ENCODE data around the gene PON2. TPM values are rescaled to one million over a fixed set of nuclear protein-coding genes. Genes with fewer than 3 reads are reported as not detected.
A peak's percentile ranks its signal among the peaks of the same experiment; 100 is the strongest.

Gene PON2
- total and polyA plus RNA-seq, 11 donors = 16.6 to 50.6 (median 30.5) TPM

GRCh38 chr7:95479992-95480624 lies 45.3 kb upstream of the PON2 start:
- TF ChIP-seq POLR2A (IDR thresholded peaks at IDR 0.05) (no peak), CTCF (IDR thresholded peaks at IDR 0.05) (no peak)
- no peaks in the 10 kb centered on the region for H3K27me3 ChIP-seq
- no peaks in the 10 kb centered on the region for H3K9me3 ChIP-seq
- H3K27ac ChIP-seq = no peak overlapping the region
- no peak for DNase-seq
- intact Hi-C loops (cut with DNase I) = loop anchor here in 9 of 10 donors (5.0 to 10.0 kb wide), 11 partner anchors 83 to 1188 kb away; partner anchors contain the start of gene PON3 (in 1 of the 9)
- peaks cover 0 to 9% (median 0%) of the 10 kb centered on the region in 12 donors for H3K4me1 ChIP-seq
- ATAC-seq = no peak
- H3K4me3 ChIP-seq = no peak overlapping the region
- no peaks in the 10 kb centered on the region for H3K36me3 ChIP-seq

GRCh38 chr7:95478272-95479037 lies 43.6 kb upstream of the PON2 start:
- ATAC-seq (peak in 2 of 4 donors; percentile 56 to 67), DNase-seq (no peak)
- no peaks in the 10 kb centered on the region for H3K9me3 ChIP-seq
- TF ChIP-seq POLR2A (IDR thresholded peaks at IDR 0.05) (no peak), CTCF (IDR thresholded peaks at IDR 0.05) (peak in 9 of 12 donors; percentile 9 to 52 (median 21))
- no peaks in the 10 kb centered on the region for H3K27me3 ChIP-seq
- peak overlapping the region in 7 of 12 donors; percentile 4 to 47 (median 29) for H3K4me3 ChIP-seq
- WGBS, 4 donors = 50 to 59% (median 55%) methylated on average over 18 of the region's 18 CpGs
- no peak overlapping the region for H3K27ac ChIP-seq
- no peaks in the 10 kb centered on the region for H3K36me3 ChIP-seq
- peaks cover 0 to 9% (median 0%) of the 10 kb centered on the region in 12 donors for H3K4me1 ChIP-seq
- intact Hi-C loops (cut with DNase I) = loop anchor here in 9 of 10 donors (5.0 to 10.0 kb wide), 11 partner anchors 81 to 1186 kb away; partner anchors contain the start of gene PON3 (in 1 of the 9)

DNA sequence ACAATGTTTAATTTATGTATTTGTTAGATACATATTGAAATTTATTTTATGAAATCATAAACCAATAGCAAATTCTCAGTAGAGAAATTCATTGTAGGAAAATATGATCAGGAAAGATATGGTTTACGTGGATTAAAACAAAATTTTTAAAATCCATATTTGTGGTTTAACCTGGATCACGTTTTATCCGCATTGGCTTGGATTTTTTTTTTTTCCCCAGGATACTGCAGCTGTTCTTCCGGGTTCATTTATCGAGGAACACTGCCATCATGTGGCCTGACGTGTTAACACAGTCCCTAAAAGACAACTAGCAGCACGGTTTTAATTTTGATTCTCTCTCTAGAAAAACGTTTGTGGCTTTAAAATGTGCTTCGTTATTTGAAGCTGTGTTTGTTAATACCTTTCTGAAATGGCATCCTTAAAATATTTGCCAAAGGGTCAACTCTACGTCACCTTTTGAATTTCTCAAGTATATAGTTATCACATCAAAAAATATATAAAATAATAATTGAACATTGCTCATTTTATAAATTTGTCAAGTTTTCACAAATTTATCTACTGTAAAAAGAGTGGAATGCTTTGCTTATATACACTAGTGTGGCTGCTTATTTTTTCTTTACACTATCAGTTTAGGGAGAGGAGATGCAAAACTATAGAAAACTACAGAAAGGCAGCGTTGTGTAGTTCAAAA lies 42.2 kb upstream of the PON2 start:
- peak in 3 of 4 donors; percentile 58 to 77 (median 62) for ATAC-seq
- TF ChIP-seq CTCF (IDR thresholded peaks at IDR 0.05) = peak; percentile 63 to 84 (median 78)
- TF ChIP-seq POLR2A (IDR thresholded peaks at IDR 0.05) = no peak
- Histone ChIP-seq H3K27ac (no peak overlapping the region), H3K9me3 (no peaks in the 10 kb centered on the region), H3K27me3 (no peaks in the 10 kb centered on the region), H3K4me3 (no peak overlapping the region), H3K36me3 (no peaks in the 10 kb centered on the region), H3K4me1 (peaks cover 0 to 9% (median 0%) of the 10 kb centered on the region in 12 donors)
- DNase-seq = peak in 4 of 5 donors; percentile 36 to 59 (median 50)
- intact Hi-C loops (cut with DNase I) = loop anchor here in 9 of 10 donors (2.0 to 10.0 kb wide), 12 partner anchors 78 to 1185 kb away; partner anchors contain the start of gene PON3 (in 1 of the 9)
- WGBS, 4 donors = 9 to 11% (median 10%) methylated on average over 11 of the region's 11 CpGs

Measured in heart left ventricle (tissue), 16 donors.